Tongue (tissue), 2 donors: ENCODE measurements around the gene FASTK. TPM values are rescaled to one million over a fixed set of nuclear protein-coding genes. Genes with fewer than 3 reads are reported as not detected.

Experiments used
- DNase-seq: peaks from one replicate; pipeline ENCODE4 v3.0.0-alpha.2; 2015
- total RNA-seq: library from RNA; depleted of rRNA; stranded (reverse); fragments of >200 nt; gene quantifications from one replicate; pipeline ENCODE4 v1.2.3, GENCODE V29; 2014

FASTK gene
- total RNA-seq, 1 donor from 2014 or later, result 95.2 TPM

DNA sequence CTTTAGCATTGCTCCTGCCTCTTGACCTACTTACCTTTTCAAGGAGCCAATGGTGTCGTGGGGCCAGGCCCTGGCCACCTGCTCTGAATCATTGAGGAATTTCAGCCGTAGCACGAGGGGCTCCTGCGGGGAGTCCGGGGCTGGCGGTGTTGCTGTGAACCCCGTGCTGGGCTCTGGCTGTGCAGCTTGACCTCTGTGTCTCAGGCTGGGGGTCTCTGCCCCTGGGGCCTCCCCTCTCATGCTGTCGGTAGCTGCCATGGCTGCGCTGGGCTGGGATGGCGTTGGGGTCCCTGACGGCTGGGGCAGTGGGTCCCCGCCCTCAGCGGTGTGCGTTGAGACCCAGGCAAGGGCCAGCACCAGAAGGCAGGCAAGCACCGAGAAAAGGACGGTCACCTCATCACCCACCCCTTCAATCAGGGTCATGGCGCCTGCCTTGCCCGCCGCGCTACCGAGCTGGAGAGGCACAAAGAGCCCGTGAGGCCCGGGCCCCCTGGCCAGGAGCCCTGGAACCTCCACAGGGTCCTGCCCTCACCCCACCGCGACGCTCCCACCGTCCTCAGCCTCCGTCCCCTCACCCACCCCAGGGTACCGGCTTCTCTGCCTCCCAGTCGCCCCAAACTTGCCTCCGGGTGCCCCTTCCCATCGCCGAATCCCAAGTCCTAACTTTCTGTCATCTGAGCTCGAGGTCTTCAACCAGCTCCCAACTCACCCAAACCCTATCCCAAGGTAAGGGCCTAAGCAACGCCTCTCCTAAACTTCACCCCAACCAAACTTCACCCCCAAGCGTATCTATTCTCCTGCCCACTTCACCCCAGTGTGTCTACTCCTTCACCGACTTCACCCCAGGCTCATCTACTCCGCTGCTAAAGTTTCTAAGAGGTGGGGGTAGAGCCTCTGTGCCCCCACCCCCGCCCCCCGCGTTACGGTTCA lies 1.8 kb upstream of the FASTK start:
- DNase-seq, result no peak

GRCh38 chr7:151081170-151082101 lies 827 bp upstream of the FASTK start:
- DNase-seq, result peak; percentile 45

DNA sequence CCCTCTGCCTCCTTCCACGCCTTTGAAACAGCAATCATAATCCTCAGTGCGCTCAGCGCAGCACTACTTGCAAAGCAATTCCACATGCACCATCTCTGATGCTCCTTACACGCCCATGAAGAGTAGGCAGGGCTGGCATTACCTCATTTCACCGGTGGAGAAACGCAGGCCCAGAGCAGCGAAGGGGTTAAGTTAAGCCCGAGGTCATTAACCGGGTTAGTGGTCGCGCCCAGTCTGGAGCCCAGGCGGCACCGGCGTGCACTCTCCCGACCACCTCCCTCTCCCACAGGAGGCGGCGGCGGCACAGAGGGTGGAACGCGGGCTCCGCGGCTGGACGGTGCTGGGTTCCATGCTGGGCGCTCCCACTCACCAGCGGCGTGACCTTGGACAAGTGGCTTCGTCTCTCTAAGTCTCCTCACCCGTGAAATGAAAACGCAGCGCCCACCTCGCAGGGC lies 515 bp downstream of the FASTK start:
- DNase-seq, result peak; percentile 31

DNA sequence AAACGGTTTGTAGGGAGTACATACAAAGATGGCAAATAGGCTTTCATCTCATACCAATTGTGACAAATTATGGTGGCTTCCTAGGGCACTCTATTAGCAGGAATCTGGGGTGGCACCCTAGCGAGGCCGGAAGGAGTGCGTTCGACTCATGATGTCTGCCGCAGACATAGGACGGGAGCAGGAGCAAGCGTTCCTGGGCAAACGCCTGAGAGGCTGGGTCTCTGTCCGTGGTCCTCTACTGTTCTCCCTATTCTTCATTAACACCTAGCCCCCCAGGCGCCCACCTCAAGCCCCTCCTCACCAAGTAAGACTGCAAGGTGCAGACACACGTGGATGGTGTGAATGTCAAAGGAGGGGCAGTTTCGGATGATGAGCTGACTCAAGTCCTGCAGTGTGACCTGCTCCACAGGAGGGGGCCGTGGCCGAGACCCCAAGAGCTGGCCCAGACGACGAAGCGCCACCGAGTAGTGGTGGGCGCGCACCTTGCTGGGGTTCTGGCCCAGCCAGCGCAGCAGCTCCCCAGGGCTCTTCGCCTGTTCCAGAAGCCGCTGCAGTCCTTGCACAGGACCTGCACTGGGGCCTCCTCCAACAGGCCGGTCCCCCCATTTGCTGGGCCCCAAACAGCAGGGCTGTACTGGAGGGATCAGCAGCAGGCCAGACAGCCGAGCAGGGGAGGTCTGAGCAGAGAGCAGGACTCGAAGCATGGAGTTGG lies 1.3 kb downstream of the FASTK start:
- DNase-seq, result no peak

- DNase-seq, result no peak
Measured at GRCh38 chr7:151078233-151079040, 2.2 kb downstream of the FASTK start.

GRCh38 chr7:151077705-151078232 lies 2.8 kb downstream of the FASTK start:
- no peak for DNase-seq

- no peak for DNase-seq
Measured at GRCh38 chr7:151076863-151077704, 3.5 kb downstream of the FASTK start.

GRCh38 chr7:151075978-151076426 lies 4.6 kb downstream of the FASTK start:
- DNase-seq, result no peak

GRCh38 chr7:151075662-151075971 lies 5.0 kb downstream of the FASTK start:
- DNase-seq, result no peak

DNA sequence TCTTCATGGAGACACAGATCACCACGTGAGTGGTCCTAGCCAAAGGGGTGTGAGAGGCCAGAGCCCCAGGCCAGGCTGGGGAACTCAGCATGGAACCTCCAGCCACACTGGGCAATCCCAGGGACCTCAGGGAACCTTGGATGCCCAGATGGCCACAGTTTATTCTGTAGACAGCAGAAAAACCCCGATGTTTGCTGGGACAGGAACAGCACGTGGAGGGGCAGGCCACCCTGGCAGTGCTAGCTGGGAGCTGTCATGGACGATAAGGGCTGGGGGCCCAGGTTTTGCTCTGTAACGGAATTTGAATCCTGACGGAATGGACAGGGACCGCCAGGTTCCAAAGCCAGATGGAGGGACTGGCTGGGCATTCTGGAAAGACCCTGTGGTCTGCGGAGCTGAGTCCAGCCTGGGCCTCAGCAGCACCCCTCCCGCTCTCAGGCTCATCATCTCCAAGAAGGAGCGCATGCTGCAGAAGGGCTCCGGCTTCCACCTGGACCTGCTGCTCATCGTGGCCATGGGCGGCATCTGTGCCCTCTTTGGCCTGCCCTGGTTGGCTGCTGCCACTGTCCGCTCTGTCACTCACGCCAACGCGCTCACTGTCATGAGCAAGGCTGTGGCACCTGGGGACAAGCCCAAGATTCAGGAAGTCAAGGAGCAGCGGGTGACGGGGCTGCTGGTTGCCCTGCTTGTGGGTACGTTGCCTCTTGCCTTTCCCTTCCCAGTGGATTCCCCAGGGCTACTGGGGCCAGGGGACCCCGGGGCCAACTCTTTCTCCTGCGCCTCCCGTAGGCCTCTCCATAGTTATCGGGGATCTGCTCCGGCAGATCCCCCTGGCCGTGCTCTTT lies 5.6 kb downstream of the FASTK start:
- no peak for DNase-seq

- DNase-seq, result no peak
Measured at GRCh38 chr7:151073990-151074389, 6.6 kb downstream of the FASTK start.

DNA sequence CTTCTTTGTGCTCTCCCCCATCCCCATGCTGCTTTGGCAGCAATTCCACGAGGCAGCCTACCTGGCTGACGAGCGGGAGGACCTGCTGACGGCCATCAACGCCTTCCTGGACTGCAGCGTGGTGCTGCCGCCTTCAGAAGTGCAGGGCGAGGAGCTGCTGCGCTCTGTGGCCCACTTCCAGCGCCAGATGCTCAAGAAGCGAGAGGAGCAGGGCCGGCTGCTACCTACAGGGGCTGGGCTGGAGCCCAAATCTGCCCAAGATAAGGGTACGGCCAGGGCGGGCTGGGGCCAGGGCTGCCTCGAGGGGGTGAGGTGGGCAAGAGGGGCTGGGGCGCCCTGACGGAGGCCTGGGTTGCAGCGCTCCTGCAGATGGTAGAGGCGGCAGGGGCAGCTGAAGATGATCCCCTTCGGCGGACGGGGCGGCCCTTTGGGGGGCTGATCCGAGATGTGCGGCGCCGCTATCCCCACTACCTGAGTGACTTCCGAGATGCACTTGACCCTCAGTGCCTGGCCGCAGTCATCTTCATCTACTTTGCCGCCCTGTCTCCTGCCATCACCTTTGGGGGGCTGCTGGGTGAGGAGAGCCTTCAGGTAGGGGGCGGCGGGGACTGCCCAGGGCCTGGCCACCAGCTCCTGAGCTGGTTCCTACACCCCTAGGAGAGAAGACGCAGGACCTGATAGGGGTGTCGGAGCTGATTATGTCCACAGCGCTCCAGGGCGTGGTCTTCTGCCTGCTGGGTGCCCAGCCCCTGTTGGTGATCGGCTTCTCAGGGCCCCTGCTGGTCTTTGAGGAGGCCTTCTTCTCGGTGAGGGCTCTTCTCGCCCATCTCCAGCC lies 9.4 kb downstream of the FASTK start:
- no peak for DNase-seq

GRCh38 chr7:151070574-151070960 lies 10.0 kb downstream of the FASTK start:
- no peak for DNase-seq

GRCh38 chr7:151069841-151070573 lies 10.6 kb downstream of the FASTK start:
- DNase-seq, result no peak

DNA sequence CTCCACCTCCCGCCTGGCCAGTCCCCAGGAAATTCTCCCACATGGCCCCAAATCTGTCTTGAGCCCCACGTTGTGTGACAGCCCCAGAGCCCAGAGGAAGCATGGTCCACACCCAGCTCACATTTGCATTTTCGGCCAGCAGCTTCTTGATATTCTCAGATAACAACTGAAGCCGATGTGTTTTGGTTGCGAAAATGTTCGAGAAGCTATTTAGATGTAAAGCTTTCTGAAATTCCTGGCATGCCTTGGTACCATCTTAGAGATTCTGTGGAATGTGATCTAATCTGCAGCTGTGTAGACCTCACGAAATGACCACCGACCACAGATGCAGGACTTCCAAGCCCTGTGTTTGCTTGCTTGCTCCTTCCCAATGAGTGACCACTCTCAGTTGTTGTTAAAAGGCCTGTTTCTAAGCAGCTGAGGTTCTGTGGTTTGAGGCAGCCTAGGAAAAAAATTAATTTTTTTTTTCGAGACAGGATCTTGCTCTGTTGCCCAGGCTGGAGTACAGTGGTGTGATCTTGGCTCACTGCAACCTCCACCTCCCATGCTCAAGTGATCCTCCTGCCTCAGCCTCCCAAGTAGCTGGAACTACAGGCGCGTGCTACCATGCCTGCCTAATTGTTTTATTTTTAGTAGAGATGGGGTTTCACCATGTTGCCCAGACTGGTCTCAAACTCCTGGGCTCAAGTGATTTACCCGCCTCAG lies 12.4 kb downstream of the FASTK start:
- no peak for DNase-seq

GRCh38 chr7:151066273-151066974 lies 14.2 kb downstream of the FASTK start:
- DNase-seq, result no peak
